Spleen (tissue), 11 donors: ENCODE measurements around the gene CETP. TPM values are rescaled to one million over a fixed set of nuclear protein-coding genes. Genes with fewer than 3 reads are reported as not detected.

Experiments
- DNase-seq: peaks from one replicate; pipeline ENCODE4 v3.0.0-alpha.2; 2020
- H3K27ac ChIP-seq, 8 donors: fragments of 200-600 bp; sonication (generic) in 7 of 8; 1 replicate in 4 of 8; 2 replicates in 4 of 8; pipeline versions ENCODE4 v1.5.0 to v1.8.0; 2016 to 2021; ENCODE audit warnings: inconsistent platforms in 4 of 8, mild to moderate bottlenecking in 4 of 8, moderate library complexity in 1 of 8
- H3K27me3 ChIP-seq, 7 donors: fragments of 200-600 bp; sonication (generic) in 6 of 7; replicated peaks in 1 of 7; 1 replicate in 4 of 7; 2 replicates in 3 of 7; pipeline versions ENCODE4 v1.5.0 to v1.8.0; 2016 to 2021; ENCODE audit warnings: inconsistent platforms in 3 of 7, mild to moderate bottlenecking in 1 of 7
- H3K36me3 ChIP-seq, 6 donors: fragments of 200-600 bp; sonication (generic) in 5 of 6; 1 replicate in 4 of 6; 2 replicates in 2 of 6; pipeline versions ENCODE4 v1.5.0 to v1.8.0; 2016 to 2021; ENCODE audit warnings: inconsistent platforms in 2 of 6
- H3K4me1 ChIP-seq, 6 donors: fragments of 200-600 bp; sonication (generic) in 5 of 6; 1 replicate in 3 of 6; 2 replicates in 3 of 6; pipeline versions ENCODE4 v1.5.0 to v1.8.0; 2016 to 2021; ENCODE audit warnings: inconsistent platforms in 3 of 6
- H3K4me3 ChIP-seq, 8 donors: fragments of 200-600 bp; sonication (generic) in 7 of 8; 1 replicate in 4 of 8; 2 replicates in 4 of 8; pipeline versions ENCODE4 v1.5.0 to v1.8.0; 2016 to 2021; ENCODE audit warnings: inconsistent platforms in 4 of 8, mild to moderate bottlenecking in 4 of 8, moderate library complexity in 2 of 8
- H3K9me3 ChIP-seq, 8 donors: fragments of 200-600 bp; sonication (generic) in 7 of 8; 1 replicate in 4 of 8; 2 replicates in 4 of 8; pipeline versions ENCODE4 v1.5.0 to v1.8.0; 2016 to 2021; ENCODE audit warnings: inconsistent platforms in 4 of 8
- CTCF ChIP-seq, 11 experiments: fragments of 200-600 bp in 7 of 11; fragments of 450-650 bp in 4 of 11; sonication (generic) in 4 of 11; IDR thresholded peaks in 8 of 11; conservative IDR thresholded peaks in 3 of 11; 1 replicate in 7 of 11; 2 replicates in 4 of 11; pipeline versions ENCODE4 v1.4.0 to v1.8.0; 2016 to 2021; ENCODE audit warnings: antibody characterized with exemption in 11 of 11, inconsistent platforms in 4 of 11, mild to moderate bottlenecking in 1 of 11
- POLR2A ChIP-seq, 3 donors: fragments of 450-650 bp; IDR thresholded peaks; one replicate each; pipeline ENCODE4 v1.5.1; 2017; ENCODE audit warnings: antibody characterized with exemption in 3 of 3, mild to moderate bottlenecking in 1 of 3
- POLR2AphosphoS5 ChIP-seq, 3 donors: sonication (generic); formaldehyde crosslinking; IDR thresholded peaks; one replicate each; pipeline ENCODE4 v1.5.1; 2017; ENCODE audit warnings: antibody characterized with exemption in 3 of 3
- WGBS, 5 donors: extraction: QIAGEN DNeasy Blood & Tissue Kit in 3 of 5; methylation state at CpG; one replicate each; pipeline versions ENCODE4 v1.1.5 to v1.1.7; 2013 to 2018; 5-methylcytosine and 5-hydroxymethylcytosine counted together
- intact Hi-C: fragments of 100-400 bp; cut with DNase I; formaldehyde crosslinking; loops from one replicate; pipeline ENCODE4 v1.15.0; 2023; ENCODE audit warnings: low total_unique reads
- polyA plus RNA-seq, 3 donors: library from polyadenylated mRNA; stranded (reverse); fragments of 200-250 nt; gene quantifications; one replicate each; pipeline ENCODE4 v1.2.1, GENCODE V29; 2013
- total RNA-seq, 7 donors: library from RNA; depleted of rRNA in 3 of 7; stranded (reverse); fragments of >200 nt in 3 of 7; fragmentation: NEBNext Ultra II Directional in 4 of 7; extraction: Animal tissue kit (Norgen Biotek cat#: 25700) in 4 of 7; gene quantifications; one replicate each; pipeline versions ENCODE4 v1.1.0 to v1.2.1, GENCODE V29; 2016 to 2021
- donor health status: healthy with polysubstance abuse.
- donor health status: DM: no; HTN: no; CAD: no; lungs with moderate emphysema.
- donor health status: DM: no; HTN: no; CAD: no.
- donor health status: Bipolar disorder and iron deficiency.
- donor health status: healthy.
- donor health status: DM: no; HTN: no; CAD: no.
- donor health status: DM: yes; HTN: yes; CAD: no.

CETP gene
- total and polyA plus RNA-seq, 10 donors, result 7.6 to 73.8 (median 32.0) TPM

DNA sequence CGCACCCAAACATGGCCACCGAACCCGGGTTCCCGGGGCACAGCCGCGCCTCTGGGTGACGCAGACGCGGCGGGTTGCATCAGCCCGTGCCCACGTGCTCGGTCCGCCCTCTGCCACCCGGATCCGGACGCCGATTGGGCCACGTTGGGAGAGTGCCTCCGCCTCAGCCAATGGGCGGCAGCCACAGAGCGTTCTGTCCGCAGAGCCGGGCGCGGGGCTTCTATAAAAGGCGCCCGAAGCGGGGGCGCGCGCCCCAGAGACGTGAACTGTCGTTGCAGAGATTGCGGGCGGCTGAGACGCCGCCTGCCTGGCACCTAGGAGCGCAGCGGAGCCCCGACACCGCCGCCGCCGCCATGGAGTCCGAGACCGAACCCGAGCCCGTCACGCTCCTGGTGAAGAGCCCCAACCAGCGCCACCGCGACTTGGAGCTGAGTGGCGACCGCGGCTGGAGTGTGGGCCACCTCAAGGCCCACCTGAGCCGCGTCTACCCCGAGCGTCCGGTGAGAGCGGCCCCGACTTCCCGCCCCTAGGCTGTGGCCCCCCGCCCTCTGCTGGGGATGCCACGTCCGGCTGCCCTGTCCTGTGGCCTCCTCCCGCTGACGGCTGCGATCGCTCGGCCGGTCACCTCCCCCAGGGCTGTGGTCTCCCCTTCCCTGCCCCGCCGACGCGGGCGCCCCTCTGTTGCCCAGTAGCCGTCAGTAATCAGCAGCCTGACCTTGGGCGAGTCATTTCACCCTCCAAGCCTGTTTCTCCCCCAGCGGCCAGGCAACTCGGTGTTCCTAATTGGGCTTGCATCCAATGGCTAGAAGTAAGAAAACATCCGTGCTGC lies 29.6 kb upstream of the CETP start, which contains the start of gene HERPUD1:
HERPUD1 (plus strand) TSS at position 251 of the 829 bp plus-strand sequence; CDS start at position 354, 103 bp downstream.
- Histone ChIP-seq H3K9me3 (no peaks in the 10 kb centered on the region), H3K27me3 (no peaks in the 10 kb centered on the region), H3K36me3 (peaks cover 5 to 30% (median 20%) of the 10 kb centered on the region in 6 donors), H3K4me3 (peak within 1 kb of the TSS; percentile 72 to 96 (median 82)), H3K4me1 (peaks cover 28 to 67% (median 54%) of the 10 kb centered on the region in 6 donors), H3K27ac (peak within 1 kb of the TSS; percentile 96 to 100 (median 99))
- TF ChIP-seq POLR2AphosphoS5 (IDR thresholded peaks at IDR 0.05) (peak; percentile 98 to 100 (median 100)), POLR2A (IDR thresholded peaks at IDR 0.05) (peak; percentile 71 to 86 (median 74)), CTCF (IDR thresholded peaks at IDR 0.05 in 8 of 11, conservative IDR thresholded peaks at IDR 0.05 in 3 of 11) (peak in 9 of 11 experiments; percentile 6 to 57 (median 33))
- 0 to 1% (median 1%) methylated on average over 29 to 83 of the region's 83 CpGs for WGBS, 5 donors
- intact Hi-C loops, result loop anchor here (5.0 kb wide), 1 partner anchor 60 kb away; no protein-coding TSS in a partner anchor
- peak; percentile 100 for DNase-seq

- TF ChIP-seq POLR2AphosphoS5 (IDR thresholded peaks at IDR 0.05) (peak; percentile 78 to 89 (median 89)), CTCF (IDR thresholded peaks at IDR 0.05 in 8 of 11, conservative IDR thresholded peaks at IDR 0.05 in 3 of 11) (peak in 2 of 11 experiments; percentile 3 to 4), POLR2A (IDR thresholded peaks at IDR 0.05) (peak in 1 of 3 donors; percentile 74)
- Histone ChIP-seq H3K9me3 (no peaks in the 10 kb centered on the region), H3K4me3 (peak overlapping the region; percentile 72 to 96 (median 82)), H3K36me3 (peaks cover 5 to 39% (median 28%) of the 10 kb centered on the region in 6 donors), H3K27ac (peak overlapping the region; percentile 96 to 100 (median 99)), H3K27me3 (no peaks in the 10 kb centered on the region), H3K4me1 (peaks cover 28 to 72% (median 63%) of the 10 kb centered on the region in 6 donors)
- WGBS, 5 donors, result 3 to 10% (median 6%) methylated on average over 9 to 25 of the region's 25 CpGs
- DNase-seq, result peak; percentile 94
- intact Hi-C loops, result loop anchor here (5.0 kb wide), 1 partner anchor 61 kb away; no protein-coding TSS in a partner anchor
These were observed 28.8 kb upstream of the CETP start for GRCh38 chr16:56932721-56933619.

GRCh38 chr16:56933828-56934598 lies 27.7 kb upstream of the CETP start:
- TF ChIP-seq POLR2AphosphoS5 (IDR thresholded peaks at IDR 0.05) (no peak), POLR2A (IDR thresholded peaks at IDR 0.05) (no peak), CTCF (IDR thresholded peaks at IDR 0.05 in 8 of 11, conservative IDR thresholded peaks at IDR 0.05 in 3 of 11) (no peak)
- H3K27me3 ChIP-seq, result no peaks in the 10 kb centered on the region
- intact Hi-C loops, result loop anchor here (5.0 kb wide), 1 partner anchor 62 kb away; no protein-coding TSS in a partner anchor
- peaks cover 5 to 49% (median 38%) of the 10 kb centered on the region in 6 donors for H3K36me3 ChIP-seq
- no peaks in the 10 kb centered on the region for H3K9me3 ChIP-seq
- H3K27ac ChIP-seq, result peak overlapping the region; percentile 96 to 100 (median 99)
- peak overlapping the region; percentile 72 to 96 (median 82) for H3K4me3 ChIP-seq
- DNase-seq, result no peak
- peaks cover 32 to 83% (median 73%) of the 10 kb centered on the region in 6 donors for H3K4me1 ChIP-seq
- WGBS, 5 donors, result 26 to 47% (median 39%) methylated on average over 8 of the region's 8 CpGs
